Adipocyte (in vitro differentiated cells): ENCODE measurements around the gene SLC13A4.
"Not testable (repeated sequence)": the region's sequence is repeated elsewhere in the genome, so short reads cannot be mapped to it uniquely, and the experiment has no call there.

Source experiments
- DNase-seq: peaks from one replicate; pipeline ENCODE4 v3.0.0-alpha.2; 2015; ENCODE audit warnings: low read depth
- H3K27me3 ChIP-seq: replicated peaks from 2 replicates; pipeline ENCODE4 v1.7.0; 2013; ENCODE audit warnings: mild to moderate bottlenecking, low read length, moderate library complexity; ENCODE audit not compliant: control insufficient read depth, insufficient read depth
- H3K36me3 ChIP-seq: 2 replicates; pipeline ENCODE4 v1.7.0; 2013; ENCODE audit warnings: low read length, mild to moderate bottlenecking, moderate library complexity; ENCODE audit not compliant: control insufficient read depth, insufficient read depth, severe bottlenecking
- H3K4me1 ChIP-seq: 2 replicates; pipeline ENCODE4 v1.7.0; 2013; ENCODE audit warnings: mild to moderate bottlenecking, low read length, moderate library complexity; ENCODE audit not compliant: control insufficient read depth, insufficient read depth
- H3K4me3 ChIP-seq: 2 replicates; pipeline ENCODE4 v1.7.0; 2013; ENCODE audit warnings: mild to moderate bottlenecking, low read length, moderate library complexity
- H3K9ac ChIP-seq: 2 replicates; pipeline ENCODE4 v1.7.0; 2013; ENCODE audit warnings: mild to moderate bottlenecking, low read length, moderate library complexity
- H3K9me3 ChIP-seq: 2 replicates; pipeline ENCODE4 v1.7.0; 2013; ENCODE audit warnings: mild to moderate bottlenecking, low read length, moderate library complexity; ENCODE audit not compliant: control insufficient read depth

The SLC13A4 gene

GRCh38 chr7:135706858-135707569 is 21.0 kb downstream of the SLC13A4 start:
- H3K9ac ChIP-seq = no peak overlapping the region
- no peaks in the 10 kb centered on the region for H3K36me3 ChIP-seq
- H3K4me3 ChIP-seq = no peak overlapping the region
- no peak for DNase-seq
- H3K9me3 ChIP-seq = no peaks in the 10 kb centered on the region
- no peaks in the 10 kb centered on the region for H3K4me1 ChIP-seq
- no peaks in the 10 kb centered on the region for H3K27me3 ChIP-seq

- H3K27me3 ChIP-seq = no peaks in the 10 kb centered on the region
- no peak overlapping the region for H3K9ac ChIP-seq
- no peak overlapping the region for H3K4me3 ChIP-seq
- no peaks in the 10 kb centered on the region for H3K36me3 ChIP-seq
- H3K4me1 ChIP-seq = no peaks in the 10 kb centered on the region
- H3K9me3 ChIP-seq = no peaks in the 10 kb centered on the region
- DNase-seq = no peak
Observed at GRCh38 chr7:135706038-135706742, 21.8 kb downstream of the SLC13A4 start.

GRCh38 chr7:135704698-135705097 is 23.3 kb downstream of the SLC13A4 start:
- DNase-seq = no peak
- H3K9me3 ChIP-seq = no peaks in the 10 kb centered on the region
- no peaks in the 10 kb centered on the region for H3K4me1 ChIP-seq
- H3K27me3 ChIP-seq = no peaks in the 10 kb centered on the region
- no peak overlapping the region for H3K9ac ChIP-seq
- H3K4me3 ChIP-seq = no peak overlapping the region
- no peaks in the 10 kb centered on the region for H3K36me3 ChIP-seq

GRCh38 chr7:135704074-135704473 is 23.9 kb downstream of the SLC13A4 start:
- H3K4me1 ChIP-seq = no peaks in the 10 kb centered on the region
- no peaks in the 10 kb centered on the region for H3K27me3 ChIP-seq
- no peaks in the 10 kb centered on the region for H3K36me3 ChIP-seq
- no peak overlapping the region for H3K9ac ChIP-seq
- no peak for DNase-seq
- no peak overlapping the region for H3K4me3 ChIP-seq
- no peaks in the 10 kb centered on the region for H3K9me3 ChIP-seq

- no peaks in the 10 kb centered on the region for H3K27me3 ChIP-seq
- H3K4me1 ChIP-seq = no peaks in the 10 kb centered on the region
- H3K9me3 ChIP-seq = no peaks in the 10 kb centered on the region
- H3K36me3 ChIP-seq = peaks cover 6% of the 10 kb centered on the region
- no peak overlapping the region for H3K9ac ChIP-seq
- DNase-seq = no peak
- no peak overlapping the region for H3K4me3 ChIP-seq
Observed at GRCh38 chr7:135697276-135698049, 30.5 kb downstream of the SLC13A4 start.

GRCh38 chr7:135693558-135693957 is 34.4 kb downstream of the SLC13A4 start:
- H3K36me3 ChIP-seq = peaks cover 12% of the 10 kb centered on the region
- H3K9ac ChIP-seq = no peak overlapping the region
- peaks cover 3% of the 10 kb centered on the region for H3K4me1 ChIP-seq
- DNase-seq = no peak
- H3K27me3 ChIP-seq = no peaks in the 10 kb centered on the region
- H3K9me3 ChIP-seq = no peaks in the 10 kb centered on the region
- H3K4me3 ChIP-seq = no peak overlapping the region

GRCh38 chr7:135692606-135693005 is 35.4 kb downstream of the SLC13A4 start:
- H3K9ac ChIP-seq, DNase-seq, H3K27me3 ChIP-seq, H3K4me1 ChIP-seq, H3K4me3 ChIP-seq, H3K9me3 ChIP-seq: not testable (repeated sequence)
- H3K36me3 ChIP-seq = peaks cover 12% of the 10 kb centered on the region

GRCh38 chr7:135692055-135692454 is 35.9 kb downstream of the SLC13A4 start:
- no peak for DNase-seq
- no peaks in the 10 kb centered on the region for H3K27me3 ChIP-seq
- no peak overlapping the region for H3K4me3 ChIP-seq
- H3K4me1 ChIP-seq = peaks cover 3% of the 10 kb centered on the region
- H3K9me3 ChIP-seq = no peaks in the 10 kb centered on the region
- H3K9ac ChIP-seq = no peak overlapping the region
- H3K36me3 ChIP-seq = peaks cover 17% of the 10 kb centered on the region

GRCh38 chr7:135690566-135690965 is 37.4 kb downstream of the SLC13A4 start:
- Histone ChIP-seq H3K9me3 (no peaks in the 10 kb centered on the region), H3K4me3 (no peak overlapping the region), H3K4me1 (peaks cover 3% of the 10 kb centered on the region), H3K9ac (no peak overlapping the region), H3K36me3 (peaks cover 18% of the 10 kb centered on the region), H3K27me3 (no peaks in the 10 kb centered on the region)
- DNase-seq = peak; percentile 55

- no peak for DNase-seq
- Histone ChIP-seq H3K36me3 (peaks cover 12% of the 10 kb centered on the region), H3K27me3 (no peaks in the 10 kb centered on the region), H3K4me1 (peaks cover 12% of the 10 kb centered on the region), H3K4me3 (no peak overlapping the region), H3K9me3 (no peaks in the 10 kb centered on the region), H3K9ac (no peak overlapping the region)
Observed at GRCh38 chr7:135687466-135687865, 40.5 kb downstream of the SLC13A4 start.

GRCh38 chr7:135685306-135686084 is 42.5 kb downstream of the SLC13A4 start:
- Histone ChIP-seq H3K4me1 (peaks cover 11% of the 10 kb centered on the region), H3K4me3 (no peak overlapping the region), H3K36me3 (peaks cover 13% of the 10 kb centered on the region), H3K9ac (no peak overlapping the region), H3K27me3 (no peaks in the 10 kb centered on the region), H3K9me3 (no peaks in the 10 kb centered on the region)
- peak; percentile 24 for DNase-seq
